Keratinocyte (primary cell): Measurements from ENCODE around the gene MAPK4. TPM values are rescaled to one million over a fixed set of nuclear protein-coding genes. Genes with fewer than 3 reads are reported as not detected.

Source experiments
- DNase-seq: peaks from one replicate; pipeline ENCODE4 v3.0.0-alpha.2; 2011; ENCODE audit warnings: low read depth, missing footprints, low spot score
- FAIRE-seq: peaks from 2 replicates; lab custom pipeline; 2011; peaks lifted over from hg19 to GRCh38; lab: Jason Lieb, UNC
- H2AFZ ChIP-seq: 2 replicates; pipeline ENCODE4 v1.6.0; 2012; ENCODE audit warnings: low read length, control low read depth, inconsistent platforms; ENCODE audit not compliant: control insufficient read depth
- H3K27ac ChIP-seq: 2 replicates; pipeline ENCODE4 v1.5.1; 2011; ENCODE audit warnings: low read length; ENCODE audit not compliant: control insufficient read depth, insufficient read depth
- H3K27me3 ChIP-seq: 3 replicates; pipeline ENCODE4 v1.6.0; 2011; ENCODE audit warnings: low read length; ENCODE audit not compliant: control insufficient read depth, insufficient read depth; ENCODE audit errors: extremely low read depth
- H3K36me3 ChIP-seq, 2 experiments: 2 replicates in 1 of 2; 3 replicates in 1 of 2; pipeline ENCODE4 v1.5.1; 2011; ENCODE audit warnings: low read length in 2 of 2, mild to moderate bottlenecking in 1 of 2; ENCODE audit not compliant: control insufficient read depth in 2 of 2, insufficient read depth in 2 of 2; ENCODE audit errors: extremely low read depth in 1 of 2
- H3K4me1 ChIP-seq: 3 replicates; pipeline ENCODE4 v1.5.1; 2011; ENCODE audit warnings: low read length; ENCODE audit not compliant: control insufficient read depth, insufficient read depth; ENCODE audit errors: extremely low read depth
- H3K4me2 ChIP-seq: 3 replicates; pipeline ENCODE4 v1.6.0; 2011; ENCODE audit warnings: low read depth, low read length; ENCODE audit not compliant: control insufficient read depth, insufficient read depth; ENCODE audit errors: extremely low read depth
- H3K4me3 ChIP-seq, 3 experiments: fragments of 200-600 bp in 1 of 3; sonication (generic) in 1 of 3; 2 replicates in 2 of 3; 3 replicates in 1 of 3; pipeline ENCODE4 v1.5.1; 2011 to 2016; ENCODE audit warnings: low read length in 3 of 3, mild to moderate bottlenecking in 3 of 3, control low read depth in 2 of 3, inconsistent platforms in 1 of 3, low read depth in 1 of 3, mixed read lengths in 1 of 3, mixed run types in 1 of 3, moderate library complexity in 1 of 3; ENCODE audit not compliant: control insufficient read depth in 2 of 3, insufficient read depth in 2 of 3; ENCODE audit errors: extremely low read depth in 1 of 3
- H3K79me2 ChIP-seq: 2 replicates; pipeline ENCODE4 v1.6.0; 2012; ENCODE audit warnings: low read length; ENCODE audit not compliant: control insufficient read depth, insufficient read depth
- H3K9ac ChIP-seq: 3 replicates; pipeline ENCODE4 v1.6.0; 2011; ENCODE audit warnings: low read length; ENCODE audit not compliant: control insufficient read depth, insufficient read depth; ENCODE audit errors: extremely low read depth
- H3K9me1 ChIP-seq: 3 replicates; pipeline ENCODE4 v1.6.0; 2011; ENCODE audit warnings: low read length; ENCODE audit not compliant: control insufficient read depth, insufficient read depth; ENCODE audit errors: extremely low read depth
- H3K9me3 ChIP-seq: 2 replicates; pipeline ENCODE4 v1.5.1; 2012; ENCODE audit warnings: low read depth, low read length; ENCODE audit not compliant: control insufficient read depth
- H4K20me1 ChIP-seq: 3 replicates; pipeline ENCODE4 v1.6.0; 2011; ENCODE audit warnings: low read length; ENCODE audit not compliant: control insufficient read depth, insufficient read depth; ENCODE audit errors: extremely low read depth
- EZH2 ChIP-seq: IDR thresholded peaks from one replicate; pipeline ENCODE4 v1.6.1; 2012; ENCODE audit warnings: inconsistent platforms, mild to moderate bottlenecking, low read length, moderate library complexity
- dilution Hi-C: fragments of 300-500 bp; cut with MboI; formaldehyde crosslinking; loops from one replicate; pipeline ENCODE4 v1.7.0; 2020; ENCODE audit warnings: low sequenced_read_pairs; ENCODE audit not compliant: extremely low pct_ligation_motif_present
- polyA plus RNA-seq, 5 experiments: library from polyadenylated mRNA; depleted of rRNA in 3 of 5; stranded (reverse) in 3 of 5; stranded (forward) in 1 of 5; unstranded in 1 of 5; fragments of >200 nt; gene quantifications; 1 replicate in 1 of 5; 2 replicates in 3 of 5; 3 replicates in 1 of 5; pipeline versions ENCODE4 v1.2.1 to v1.2.3, GENCODE V29; 2011 to 2012; ENCODE audit warnings: missing spikeins in 2 of 5, low read depth in 1 of 5, low replicate concordance in 1 of 5
- TF ChIP-seq, protein P1 (sequence below), 3 experiments: IDR thresholded peaks in 1 of 3; conservative IDR thresholded peaks in 1 of 3; optimal IDR thresholded peaks in 1 of 3; 2 replicates in 2 of 3; 3 replicates in 1 of 3; pipeline versions ENCODE3 to v1.5.1; 2011; ENCODE audit warnings: low read length in 3 of 3, mild to moderate bottlenecking in 3 of 3, moderate library complexity in 2 of 3, control low read depth in 1 of 3, inconsistent platforms in 1 of 3; ENCODE audit not compliant: insufficient read depth in 2 of 3; ENCODE audit errors: extremely low read depth in 1 of 3

MAPK4 gene
- polyA plus RNA-seq, 1 donor (not counting 4 experiments of a cell fraction or from before 2014, with no cell fraction given) = not detected

DNA sequence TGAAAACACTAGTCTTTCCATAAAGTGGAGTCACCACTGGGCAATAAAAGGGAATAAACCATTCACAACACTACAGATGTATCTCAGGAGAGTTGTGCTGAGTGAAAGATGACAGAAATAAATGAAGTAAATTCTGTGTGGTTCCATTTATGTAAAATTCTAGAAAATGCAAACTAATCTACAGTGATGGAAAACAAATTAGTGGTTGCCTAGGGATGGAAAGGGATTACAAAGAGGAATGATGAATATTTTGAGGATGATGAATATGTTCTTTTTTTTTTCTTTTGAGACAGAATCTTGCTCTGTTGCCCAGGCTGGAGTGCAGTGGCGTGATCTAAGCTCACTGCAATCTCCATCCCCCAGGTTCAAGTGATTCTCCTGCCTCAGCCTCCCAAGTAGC, 123.0 kb downstream of the MAPK4 start:
- Histone ChIP-seq H3K4me3 (no peak overlapping the region), H3K79me2 (no peaks in the 10 kb centered on the region), H3K4me1 (no peaks in the 10 kb centered on the region), H4K20me1 (no peaks in the 10 kb centered on the region), H3K36me3 (no peaks in the 10 kb centered on the region), H3K9ac (no peak overlapping the region), H3K4me2 (no peak overlapping the region), H3K9me3 (no peaks in the 10 kb centered on the region), H3K27ac (no peak overlapping the region), H3K27me3 (no peaks in the 10 kb centered on the region), H2AFZ (no peak overlapping the region), H3K9me1 (no peaks in the 10 kb centered on the region)
- TF ChIP-seq EZH2 = no peak
- TF ChIP-seq, protein P1, sequence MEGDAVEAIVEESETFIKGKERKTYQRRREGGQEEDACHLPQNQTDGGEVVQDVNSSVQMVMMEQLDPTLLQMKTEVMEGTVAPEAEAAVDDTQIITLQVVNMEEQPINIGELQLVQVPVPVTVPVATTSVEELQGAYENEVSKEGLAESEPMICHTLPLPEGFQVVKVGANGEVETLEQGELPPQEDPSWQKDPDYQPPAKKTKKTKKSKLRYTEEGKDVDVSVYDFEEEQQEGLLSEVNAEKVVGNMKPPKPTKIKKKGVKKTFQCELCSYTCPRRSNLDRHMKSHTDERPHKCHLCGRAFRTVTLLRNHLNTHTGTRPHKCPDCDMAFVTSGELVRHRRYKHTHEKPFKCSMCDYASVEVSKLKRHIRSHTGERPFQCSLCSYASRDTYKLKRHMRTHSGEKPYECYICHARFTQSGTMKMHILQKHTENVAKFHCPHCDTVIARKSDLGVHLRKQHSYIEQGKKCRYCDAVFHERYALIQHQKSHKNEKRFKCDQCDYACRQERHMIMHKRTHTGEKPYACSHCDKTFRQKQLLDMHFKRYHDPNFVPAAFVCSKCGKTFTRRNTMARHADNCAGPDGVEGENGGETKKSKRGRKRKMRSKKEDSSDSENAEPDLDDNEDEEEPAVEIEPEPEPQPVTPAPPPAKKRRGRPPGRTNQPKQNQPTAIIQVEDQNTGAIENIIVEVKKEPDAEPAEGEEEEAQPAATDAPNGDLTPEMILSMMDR (optimal IDR thresholded peaks at IDR 0.05 in 1 of 3, IDR thresholded peaks at IDR 0.05 in 1 of 3, conservative IDR thresholded peaks at IDR 0.05 in 1 of 3; ENCODE audit: extremely low read depth in 1 of 3, insufficient read depth in 2 of 3, low read length in 3 of 3) = no peak
- no peak for DNase-seq
- FAIRE-seq = no peak
- dilution Hi-C loops = no loop called here

DNA sequence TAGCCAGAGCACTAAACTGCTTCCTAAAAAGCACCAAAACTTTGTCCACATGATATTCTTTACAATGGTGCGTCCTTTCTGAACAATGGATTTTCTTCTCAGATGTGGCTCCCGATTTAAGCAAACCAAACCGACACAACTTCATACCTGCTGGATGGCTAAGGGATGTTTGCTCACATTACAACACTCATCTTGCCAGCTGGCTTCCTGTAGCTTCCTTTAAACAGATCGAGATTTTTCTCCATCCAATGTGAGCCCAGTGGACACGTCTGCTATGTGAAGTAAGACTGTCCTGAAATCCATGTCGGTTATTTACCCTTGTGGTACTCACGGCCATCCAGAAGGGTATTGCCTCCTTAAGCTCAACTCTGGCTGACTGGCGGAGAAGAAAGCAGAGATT, 126.5 kb downstream of the MAPK4 start:
- dilution Hi-C loops = no loop called here
- DNase-seq = no peak
- Histone ChIP-seq H3K9me3 (no peaks in the 10 kb centered on the region), H2AFZ (no peak overlapping the region), H3K4me2 (no peak overlapping the region), H3K27me3 (no peaks in the 10 kb centered on the region), H3K9ac (no peak overlapping the region), H3K4me1 (no peaks in the 10 kb centered on the region), H3K79me2 (no peaks in the 10 kb centered on the region), H3K27ac (no peak overlapping the region), H3K36me3 (no peaks in the 10 kb centered on the region), H4K20me1 (no peaks in the 10 kb centered on the region), H3K4me3 (no peak overlapping the region), H3K9me1 (no peaks in the 10 kb centered on the region)
- no peak for FAIRE-seq
- TF ChIP-seq, protein P1 (optimal IDR thresholded peaks at IDR 0.05 in 1 of 3, IDR thresholded peaks at IDR 0.05 in 1 of 3, conservative IDR thresholded peaks at IDR 0.05 in 1 of 3; ENCODE audit: extremely low read depth in 1 of 3, insufficient read depth in 2 of 3, low read length in 3 of 3) = no peak
- no peak for TF ChIP-seq EZH2
